Panc1 (cell line): ENCODE results near the gene ALG1. TPM values are rescaled to one million over a fixed set of nuclear protein-coding genes. Genes with fewer than 3 reads are reported as not detected.

ENCODE experiments used
- ATAC-seq: fragments of 200-7000 bp; cut with Tn5 transposase; 2 replicates; pipeline ENCODE4 v1.9.1; 2020; ENCODE audit warnings: mild to moderate bottlenecking, moderate library complexity
- BruUV-seq: library from RNA; stranded (reverse); fragments of 400-500 nt; replicated peaks from 2 replicates; lab custom pipeline; 2021; lab: Mats Ljungman, UMichigan
- CTCF ChIA-PET: fragments of 300-600 bp; sonication (Branson Sonifier 250); formaldehyde crosslinking; loops from one replicate; lab custom pipeline; 2022; ENCODE audit warnings: antibody characterized with exemption; lab: Charles Lee
- POLR2A ChIA-PET: fragments of 300-600 bp; sonication (Branson Sonifier 250); formaldehyde crosslinking; loops from one replicate; lab custom pipeline; 2022; ENCODE audit warnings: antibody characterized with exemption; lab: Charles Lee
- DNase-seq: peaks from one replicate; pipeline ENCODE4 v3.0.0-alpha.2; 2010; ENCODE audit warnings: low read depth, low spot score
- H3K27ac ChIP-seq: 2 replicates; pipeline ENCODE4 v1.5.1; 2011; ENCODE audit warnings: mild to moderate bottlenecking, low read length, inconsistent platforms
- H3K27me3 ChIP-seq: fragments of 200-500 bp; sonication (Bioruptor generic); 2 replicates; pipeline ENCODE4 v1.6.0; 2014; ENCODE audit warnings: low read length, inconsistent platforms; ENCODE audit not compliant: control insufficient read depth, insufficient read depth
- H3K36me3 ChIP-seq: fragments of 200-500 bp; sonication (Bioruptor generic); 2 replicates; pipeline ENCODE4 v1.5.1; 2014; ENCODE audit warnings: inconsistent platforms, mild to moderate bottlenecking, low read length, moderate library complexity; ENCODE audit not compliant: control insufficient read depth, insufficient read depth
- H3K4me1 ChIP-seq: 2 replicates; pipeline ENCODE4 v1.5.1; 2011; ENCODE audit warnings: inconsistent platforms, mild to moderate bottlenecking, low read length, moderate library complexity; ENCODE audit not compliant: control insufficient read depth, insufficient read depth
- H3K4me3 ChIP-seq, 2 experiments: 2 replicates each; pipeline ENCODE4 v1.5.1; 2011 to 2012; ENCODE audit warnings: low read depth in 2 of 2, low read length in 2 of 2, mild to moderate bottlenecking in 2 of 2, inconsistent platforms in 1 of 2, moderate library complexity in 1 of 2
- H3K9me3 ChIP-seq: fragments of 200-500 bp; sonication (Bioruptor generic); 2 replicates; pipeline ENCODE4 v1.5.1; 2014; ENCODE audit warnings: low read depth, mild to moderate bottlenecking, inconsistent platforms, low read length, moderate library complexity; ENCODE audit not compliant: control insufficient read depth, insufficient read depth
- CTCF ChIP-seq: fragments of 450-650 bp; IDR thresholded peaks from 2 replicates; pipeline ENCODE4 v1.5.1; 2017; ENCODE audit warnings: mild to moderate bottlenecking
- POLR2AphosphoS5 ChIP-seq: IDR thresholded peaks from 2 replicates; pipeline ENCODE4 v1.6.1; 2012; ENCODE audit warnings: mild to moderate bottlenecking, low read depth, low read length, moderate library complexity
- REST ChIP-seq, 2 experiments: IDR thresholded peaks; 2 replicates each; pipeline ENCODE4 v1.6.1; 2011 to 2012; ENCODE audit warnings: low read depth in 2 of 2, control low read depth in 1 of 2, low read length in 1 of 2, mild to moderate bottlenecking in 1 of 2, moderate library complexity in 1 of 2; ENCODE audit not compliant: insufficient read depth in 1 of 2
- SIN3A ChIP-seq: IDR thresholded peaks from 2 replicates; pipeline ENCODE4 v1.6.1; 2012; ENCODE audit warnings: low read depth, mild to moderate bottlenecking, low read length, moderate library complexity, borderline replicate concordance; ENCODE audit not compliant: insufficient read depth
- TCF7L2 ChIP-seq: IDR thresholded peaks from 2 replicates; pipeline ENCODE4 v1.6.1; 2011; ENCODE audit warnings: mild to moderate bottlenecking, low read depth, low read length, inconsistent platforms
- in situ Hi-C: cut with HindIII; loops from 2 replicates; pipeline ENCODE4 v1.10.0; 2016; ENCODE audit warnings: low sequenced_read_pairs, low pct_unique_long_range_greater_than_20kb
- intact Hi-C: fragments of 100-400 bp; cut with micrococcal nuclease; formaldehyde crosslinking; loops from one replicate; pipeline ENCODE4 v1.10.0; 2022; ENCODE audit not compliant: unreplicated experiment
- total RNA-seq: library from RNA; stranded (reverse); gene quantifications from one replicate; pipeline ENCODE4 v1.2.1, GENCODE V29; 2021; ENCODE audit not compliant: unreplicated experiment

Gene ALG1
- total RNA-seq, 1 experiment from 2014 or later = 46.6 TPM

- H3K27ac ChIP-seq = no peak overlapping the region
- no peaks in the 10 kb centered on the region for H3K9me3 ChIP-seq
- no peak overlapping the region for H3K4me3 ChIP-seq
- CTCF ChIA-PET = no interaction called here
- H3K27me3 ChIP-seq = no peaks in the 10 kb centered on the region
- in situ Hi-C loops = no loop called here
- ATAC-seq (peak; percentile 72), DNase-seq (no peak)
- TF ChIP-seq POLR2AphosphoS5 (no peak), CTCF (peak; percentile 73)
- H3K4me1 ChIP-seq = no peaks in the 10 kb centered on the region
- no peaks in the 10 kb centered on the region for H3K36me3 ChIP-seq
- intact Hi-C loops = no loop called here
- BruUV-seq = no TSS peak
- POLR2A ChIA-PET = no interaction called here
Measured at GRCh38 chr16:5056352-5056751, 15.3 kb upstream of the ALG1 start.

- Histone ChIP-seq H3K27ac (no peak overlapping the region), H3K36me3 (no peaks in the 10 kb centered on the region), H3K9me3 (no peaks in the 10 kb centered on the region), H3K4me1 (no peaks in the 10 kb centered on the region), H3K27me3 (no peaks in the 10 kb centered on the region; the same call in 1 of the 2 replicates), H3K4me3 (no peak overlapping the region)
- in situ Hi-C loops = no loop called here
- DNase-seq = no peak
- intact Hi-C loops = no loop called here
- POLR2A ChIA-PET = no interaction called here
- CTCF ChIA-PET = interaction anchor here (0.7 kb wide), 1 partner anchor 556 kb away, joined by 3 read pairs; no protein-coding TSS in a partner anchor
- TF ChIP-seq POLR2AphosphoS5 (no peak), CTCF (peak; percentile 23; the same call in 1 of the 2 replicates), TCF7L2 (no peak)
- BruUV-seq = no TSS peak
- ATAC-seq = peak; percentile 60
Measured at GRCh38 chr16:5058476-5058875, 13.2 kb upstream of the ALG1 start.

- intact Hi-C loops = no loop called here
- Histone ChIP-seq H3K4me3 (no peak overlapping the region), H3K36me3 (no peaks in the 10 kb centered on the region), H3K27me3 (no peaks in the 10 kb centered on the region; the same call in 1 of the 2 replicates), H3K27ac (no peak overlapping the region), H3K9me3 (no peaks in the 10 kb centered on the region), H3K4me1 (no peaks in the 10 kb centered on the region)
- no peak for ATAC-seq
- in situ Hi-C loops = no loop called here
- ChIA-PET POLR2A (no interaction called here), CTCF (no interaction called here)
- no TSS peak for BruUV-seq
- TF ChIP-seq TCF7L2 (no peak), SIN3A (no peak), REST (IDR thresholded peaks at IDR 0.05; ENCODE audit: insufficient read depth in 1 of 2, low read depth in 2 of 2, low read length in 1 of 2) (no peak), POLR2AphosphoS5 (no peak), CTCF (no peak)
- DNase-seq = no peak
Measured at GRCh38 chr16:5059386-5060072, 12.1 kb upstream of the ALG1 start.
